Endodermal cell (in vitro differentiated cells): ENCODE results near the gene ZNF714. TPM values are rescaled to one million over a fixed set of nuclear protein-coding genes. Genes with fewer than 3 reads are reported as not detected.

Experiments used
- DNase-seq: peaks from one replicate; pipeline ENCODE4 v3.0.0-alpha.2; 2017
- H3K27ac ChIP-seq: 2 replicates; pipeline ENCODE4 v1.5.1; 2013; ENCODE audit warnings: mild to moderate bottlenecking, low read depth, low read length, moderate library complexity
- H3K27me3 ChIP-seq: 2 replicates; pipeline ENCODE4 v1.6.1; 2013; ENCODE audit warnings: mild to moderate bottlenecking, low read length, moderate library complexity; ENCODE audit not compliant: insufficient read depth, control insufficient read depth, poor library complexity, severe bottlenecking
- H3K36me3 ChIP-seq: 2 replicates; pipeline ENCODE4 v1.7.0; 2013; ENCODE audit warnings: mild to moderate bottlenecking, low read length, moderate library complexity; ENCODE audit not compliant: control insufficient read depth, insufficient read depth
- H3K4me1 ChIP-seq: one replicate; pipeline ENCODE4 v1.7.0; 2013; ENCODE audit warnings: low read length; ENCODE audit not compliant: control insufficient read depth, insufficient read depth
- H3K4me3 ChIP-seq: 2 replicates; pipeline ENCODE4 v1.5.1; 2013; ENCODE audit warnings: mild to moderate bottlenecking, low read length, moderate library complexity
- H3K9ac ChIP-seq: 2 replicates; pipeline ENCODE4 v1.6.1; 2013; ENCODE audit warnings: mild to moderate bottlenecking, low read length, moderate library complexity; ENCODE audit not compliant: poor library complexity, severe bottlenecking; ENCODE audit errors: extremely low read depth
- H3K9me3 ChIP-seq: 2 replicates; pipeline ENCODE4 v1.6.1; 2013; ENCODE audit warnings: mild to moderate bottlenecking, low read length, moderate library complexity; ENCODE audit not compliant: control insufficient read depth
- H3K27ac Mint-ChIP-seq: 2 replicates; pipeline ENCODE4 v1.8.0; 2020; ENCODE audit warnings: mixed read lengths
- H3K27me3 Mint-ChIP-seq: 2 replicates; pipeline ENCODE4 v1.8.0; 2021; ENCODE audit warnings: mild to moderate bottlenecking, mixed read lengths; ENCODE audit not compliant: insufficient read depth
- H3K36me3 Mint-ChIP-seq: 2 replicates; pipeline ENCODE4 v1.8.0; 2020; ENCODE audit warnings: low read depth, mixed read lengths
- H3K4me1 Mint-ChIP-seq: 2 replicates; pipeline ENCODE4 v1.8.0; 2020; ENCODE audit warnings: mixed read lengths
- H3K4me3 Mint-ChIP-seq: 2 replicates; pipeline ENCODE4 v1.8.0; 2020; ENCODE audit warnings: mild to moderate bottlenecking, moderate library complexity, mixed read lengths
- H3K9me3 Mint-ChIP-seq: 2 replicates; pipeline ENCODE4 v1.8.0; 2020; ENCODE audit warnings: mild to moderate bottlenecking, mixed read lengths
- WGBS, 2 experiments: methylation state at CpG; one replicate each; pipeline versions ENCODE4 v1.1.5 to v1.1.7; 2013; ENCODE audit warnings: missing lambda C conversion rate in 2 of 2, mixed read lengths in 1 of 2; ENCODE audit not compliant: insufficient coverage in 1 of 2, insufficient read length in 1 of 2; 5-methylcytosine and 5-hydroxymethylcytosine counted together
- total RNA-seq, 2 donors: library from RNA; stranded (reverse); fragmentation: NEBNext Ultra II Directional in 1 of 2; extraction: Animal tissue kit (Norgen Biotek cat#: 25700) in 1 of 2; gene quantifications; 2 replicates in 1 of 2; 3 replicates in 1 of 2; pipeline ENCODE4 v1.2.1, GENCODE V29; 2021
- TF ChIP-seq, protein P1 (sequence below): fragments of 200-600 bp; sonication (generic); conservative IDR thresholded peaks from 2 replicates; pipeline ENCODE4 v1.5.0; 2021; ENCODE audit warnings: antibody characterized with exemption, mild to moderate bottlenecking

The ZNF714 gene
- total RNA-seq, 2 donors from 2014 or later: 50.0 to 63.8 TPM

DNA sequence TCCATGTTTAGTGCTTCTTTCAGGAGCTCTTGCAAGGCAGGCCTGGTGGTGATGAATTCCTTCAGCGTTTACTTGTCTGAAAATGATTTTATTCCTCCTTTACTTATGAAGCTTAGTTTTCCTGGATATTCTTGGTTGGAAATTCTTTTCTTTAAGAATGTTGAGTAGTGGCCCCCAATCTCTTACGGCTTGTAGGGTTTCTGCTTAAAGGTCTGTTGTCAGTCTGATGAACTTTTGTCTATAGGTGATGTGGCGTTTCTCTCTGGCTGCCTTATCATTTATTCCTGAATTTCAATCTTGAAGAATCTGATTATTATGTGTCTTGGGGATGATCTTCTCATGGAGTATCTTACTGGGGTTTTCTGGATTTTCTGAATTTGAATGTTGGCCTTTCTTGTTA lies 35.5 kb upstream of the ZNF714 start:
- H3K4me1 ChIP-seq: no peaks in the 10 kb centered on the region
- H3K36me3 Mint-ChIP-seq: peaks cover 68% of the 10 kb centered on the region
- no peak overlapping the region for H3K4me3 ChIP-seq
- H3K9ac ChIP-seq: no peak overlapping the region
- TF ChIP-seq, protein P1, sequence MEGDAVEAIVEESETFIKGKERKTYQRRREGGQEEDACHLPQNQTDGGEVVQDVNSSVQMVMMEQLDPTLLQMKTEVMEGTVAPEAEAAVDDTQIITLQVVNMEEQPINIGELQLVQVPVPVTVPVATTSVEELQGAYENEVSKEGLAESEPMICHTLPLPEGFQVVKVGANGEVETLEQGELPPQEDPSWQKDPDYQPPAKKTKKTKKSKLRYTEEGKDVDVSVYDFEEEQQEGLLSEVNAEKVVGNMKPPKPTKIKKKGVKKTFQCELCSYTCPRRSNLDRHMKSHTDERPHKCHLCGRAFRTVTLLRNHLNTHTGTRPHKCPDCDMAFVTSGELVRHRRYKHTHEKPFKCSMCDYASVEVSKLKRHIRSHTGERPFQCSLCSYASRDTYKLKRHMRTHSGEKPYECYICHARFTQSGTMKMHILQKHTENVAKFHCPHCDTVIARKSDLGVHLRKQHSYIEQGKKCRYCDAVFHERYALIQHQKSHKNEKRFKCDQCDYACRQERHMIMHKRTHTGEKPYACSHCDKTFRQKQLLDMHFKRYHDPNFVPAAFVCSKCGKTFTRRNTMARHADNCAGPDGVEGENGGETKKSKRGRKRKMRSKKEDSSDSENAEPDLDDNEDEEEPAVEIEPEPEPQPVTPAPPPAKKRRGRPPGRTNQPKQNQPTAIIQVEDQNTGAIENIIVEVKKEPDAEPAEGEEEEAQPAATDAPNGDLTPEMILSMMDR: no peak
- H3K9me3 ChIP-seq: peaks cover 73% of the 10 kb centered on the region
- H3K9me3 Mint-ChIP-seq: peaks cover 54% of the 10 kb centered on the region
- H3K27me3 ChIP-seq: no peaks in the 10 kb centered on the region
- peaks cover 53% of the 10 kb centered on the region for H3K36me3 ChIP-seq
- 97 to 100% methylated on average over 1 to 3 of the region's 3 CpGs for WGBS, 2 experiments
- H3K27ac ChIP-seq: no peak overlapping the region
- no peaks in the 10 kb centered on the region for H3K27me3 Mint-ChIP-seq
- DNase-seq: no peak
- H3K27ac Mint-ChIP-seq: no peak overlapping the region
- H3K4me1 Mint-ChIP-seq: no peaks in the 10 kb centered on the region
- no peak overlapping the region for H3K4me3 Mint-ChIP-seq

DNA sequence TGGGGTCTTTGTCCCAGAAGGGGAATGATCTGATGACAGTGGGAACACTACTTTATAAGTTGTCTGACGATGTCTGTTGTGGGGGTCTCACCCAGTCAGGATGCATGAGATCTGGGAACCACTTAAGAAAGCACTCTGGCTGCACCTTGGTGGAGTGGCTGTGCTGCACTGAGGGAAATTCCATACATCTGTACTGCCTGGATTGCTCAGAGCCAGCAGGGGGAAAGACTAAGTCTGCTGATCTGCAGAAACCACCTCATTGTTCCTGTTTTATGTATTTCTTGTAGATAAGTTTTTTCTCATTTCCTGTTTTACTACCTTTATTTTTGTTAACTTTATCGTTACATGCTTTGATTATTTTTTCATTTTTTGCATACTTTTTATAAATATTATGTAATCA lies 34.3 kb upstream of the ZNF714 start:
- no peak for DNase-seq
- Histone ChIP-seq H3K27ac (no peak overlapping the region), H3K4me1 (no peaks in the 10 kb centered on the region), H3K27me3 (no peaks in the 10 kb centered on the region), H3K9me3 (peaks cover 68% of the 10 kb centered on the region), H3K4me3 (no peak overlapping the region), H3K9ac (no peak overlapping the region), H3K36me3 (peaks cover 50% of the 10 kb centered on the region)
- Mint-ChIP-seq H3K4me3 (no peak overlapping the region), H3K4me1 (no peaks in the 10 kb centered on the region), H3K27me3 (no peaks in the 10 kb centered on the region), H3K36me3 (peaks cover 68% of the 10 kb centered on the region), H3K27ac (no peak overlapping the region), H3K9me3 (peaks cover 51% of the 10 kb centered on the region)
- WGBS, 2 experiments: 83 to 96% methylated on average over 1 of the region's 2 CpGs
- TF ChIP-seq, protein P1: no peak

DNA sequence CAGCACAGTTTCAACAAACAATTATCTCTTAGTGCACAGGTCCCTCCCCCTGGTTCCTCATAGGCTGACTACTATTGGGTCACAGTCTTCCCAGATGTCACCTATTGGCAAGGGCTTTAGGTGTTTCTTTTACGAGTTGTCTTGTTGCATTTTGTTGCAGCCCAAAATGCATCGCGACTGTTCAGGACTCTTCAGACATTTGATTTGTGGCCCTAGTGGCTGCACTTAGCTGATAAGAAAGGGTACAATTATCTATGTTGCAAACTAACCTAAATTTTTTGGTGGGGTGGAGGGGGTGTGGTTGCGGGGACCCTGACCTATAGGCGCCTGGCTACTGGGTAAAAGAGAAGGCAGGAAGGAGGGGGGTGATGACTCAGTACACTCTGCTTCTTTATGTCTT lies 29.1 kb upstream of the ZNF714 start:
- no peaks in the 10 kb centered on the region for H3K27me3 Mint-ChIP-seq
- peaks cover 74% of the 10 kb centered on the region for H3K36me3 ChIP-seq
- DNase-seq: no peak

More for the DNA sequence above, 29.1 kb upstream of the ZNF714 start:
- TF ChIP-seq, protein P1: no peak
- no peak overlapping the region for H3K27ac Mint-ChIP-seq
- no peaks in the 10 kb centered on the region for H3K27me3 ChIP-seq
- H3K9me3 ChIP-seq: peaks cover 72% of the 10 kb centered on the region
- 99 to 100% methylated on average over 2 to 5 of the region's 5 CpGs for WGBS, 2 experiments
- no peaks in the 10 kb centered on the region for H3K4me1 ChIP-seq
- no peak overlapping the region for H3K4me3 ChIP-seq
- H3K27ac ChIP-seq: no peak overlapping the region
- peaks cover 59% of the 10 kb centered on the region for H3K36me3 Mint-ChIP-seq
- no peak overlapping the region for H3K9ac ChIP-seq
- H3K9me3 Mint-ChIP-seq: peaks cover 23% of the 10 kb centered on the region
- no peak overlapping the region for H3K4me3 Mint-ChIP-seq
- H3K4me1 Mint-ChIP-seq: no peaks in the 10 kb centered on the region
